Sigmoid colon (tissue), 3 donors: ENCODE measurements around the gene CAMTA1.

Experiments
- POLR2A ChIP-seq, 2 donors: fragments of 450-650 bp; IDR thresholded peaks; one replicate each; pipeline ENCODE4 v1.6.1; 2016; ENCODE audit warnings: antibody characterized with exemption in 2 of 2, mild to moderate bottlenecking in 2 of 2, moderate library complexity in 2 of 2
- TF ChIP-seq, protein P1 (sequence below), 4 experiments: fragments of 450-650 bp in 3 of 4; fragments of 200-600 bp in 1 of 4; IDR thresholded peaks; one replicate each; pipeline ENCODE4 v1.5.1; 2016 to 2019; ENCODE audit warnings: antibody characterized with exemption in 4 of 4, mild to moderate bottlenecking in 3 of 4, moderate library complexity in 2 of 4

DNA sequence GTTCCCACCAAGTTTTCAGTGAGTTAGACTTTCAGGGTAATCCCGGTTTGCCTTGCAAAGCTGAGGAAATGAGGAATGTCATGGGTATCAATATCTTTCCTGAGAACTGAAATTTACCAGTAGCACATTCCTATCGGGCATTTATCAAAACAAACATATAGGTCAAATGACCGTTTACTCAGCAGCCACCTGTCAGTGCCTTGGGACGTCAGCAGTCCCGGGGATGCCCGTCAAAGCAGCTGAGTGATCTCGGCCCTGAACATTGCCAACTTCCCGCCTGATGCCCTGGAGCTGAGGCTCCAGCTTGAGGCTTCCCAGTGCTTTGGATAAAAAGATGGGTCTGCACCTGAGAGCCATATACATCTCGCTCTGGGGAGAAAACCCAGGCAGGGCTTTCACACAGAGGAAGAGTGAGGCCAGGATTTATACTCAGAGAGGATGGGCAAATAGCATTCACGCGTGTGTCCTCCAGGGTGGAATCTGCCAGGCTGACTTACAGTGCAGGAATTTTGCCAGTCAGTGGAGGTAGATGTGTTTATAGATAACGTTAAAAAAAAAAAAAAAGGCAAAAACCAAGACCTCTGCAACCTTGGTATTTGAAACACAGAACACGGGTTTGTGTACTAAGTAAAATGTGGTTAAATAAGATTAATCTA is 550.1 kb downstream of the CAMTA1 start:
- no peak for TF ChIP-seq POLR2A (IDR thresholded peaks at IDR 0.05)
- TF ChIP-seq, protein P1, sequence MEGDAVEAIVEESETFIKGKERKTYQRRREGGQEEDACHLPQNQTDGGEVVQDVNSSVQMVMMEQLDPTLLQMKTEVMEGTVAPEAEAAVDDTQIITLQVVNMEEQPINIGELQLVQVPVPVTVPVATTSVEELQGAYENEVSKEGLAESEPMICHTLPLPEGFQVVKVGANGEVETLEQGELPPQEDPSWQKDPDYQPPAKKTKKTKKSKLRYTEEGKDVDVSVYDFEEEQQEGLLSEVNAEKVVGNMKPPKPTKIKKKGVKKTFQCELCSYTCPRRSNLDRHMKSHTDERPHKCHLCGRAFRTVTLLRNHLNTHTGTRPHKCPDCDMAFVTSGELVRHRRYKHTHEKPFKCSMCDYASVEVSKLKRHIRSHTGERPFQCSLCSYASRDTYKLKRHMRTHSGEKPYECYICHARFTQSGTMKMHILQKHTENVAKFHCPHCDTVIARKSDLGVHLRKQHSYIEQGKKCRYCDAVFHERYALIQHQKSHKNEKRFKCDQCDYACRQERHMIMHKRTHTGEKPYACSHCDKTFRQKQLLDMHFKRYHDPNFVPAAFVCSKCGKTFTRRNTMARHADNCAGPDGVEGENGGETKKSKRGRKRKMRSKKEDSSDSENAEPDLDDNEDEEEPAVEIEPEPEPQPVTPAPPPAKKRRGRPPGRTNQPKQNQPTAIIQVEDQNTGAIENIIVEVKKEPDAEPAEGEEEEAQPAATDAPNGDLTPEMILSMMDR (IDR thresholded peaks at IDR 0.05): no peak
